DLD1 (cell line): ENCODE data around the gene ZDHHC11.
"Not testable (repeated sequence)": the region's sequence is repeated elsewhere in the genome, so short reads cannot be mapped to it uniquely, and the experiment has no call there.

Experiments used
- in situ Hi-C: cut with HindIII; loops from 2 replicates; pipeline ENCODE4 v1.10.0; 2017; ENCODE audit warnings: low sequenced_read_pairs

ZDHHC11 gene

DNA sequence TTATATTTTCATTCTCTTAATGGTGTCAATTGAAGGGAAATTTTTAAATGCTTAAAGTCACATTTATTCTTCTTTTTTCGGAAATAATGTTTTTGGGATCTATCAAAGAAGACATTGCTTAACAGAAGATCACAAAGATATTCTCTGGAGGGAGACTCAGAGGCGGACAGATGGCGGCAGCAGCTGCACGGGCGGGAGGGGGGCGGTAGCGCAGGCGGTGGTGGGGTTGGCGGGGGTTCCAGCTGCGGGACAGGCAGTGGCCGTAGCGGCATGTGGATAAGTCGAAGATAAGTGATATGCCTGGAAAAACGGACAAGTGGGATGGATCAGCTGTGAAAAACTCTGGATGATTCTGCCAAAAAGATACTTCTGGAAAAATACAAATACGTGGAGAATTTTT lies 34.6 kb downstream of the ZDHHC11 start:
- in situ Hi-C loops: no loop called here

- in situ Hi-C loops: no loop called here
Observed at GRCh38 chr5:815449-815848, 35.3 kb downstream of the ZDHHC11 start.

DNA sequence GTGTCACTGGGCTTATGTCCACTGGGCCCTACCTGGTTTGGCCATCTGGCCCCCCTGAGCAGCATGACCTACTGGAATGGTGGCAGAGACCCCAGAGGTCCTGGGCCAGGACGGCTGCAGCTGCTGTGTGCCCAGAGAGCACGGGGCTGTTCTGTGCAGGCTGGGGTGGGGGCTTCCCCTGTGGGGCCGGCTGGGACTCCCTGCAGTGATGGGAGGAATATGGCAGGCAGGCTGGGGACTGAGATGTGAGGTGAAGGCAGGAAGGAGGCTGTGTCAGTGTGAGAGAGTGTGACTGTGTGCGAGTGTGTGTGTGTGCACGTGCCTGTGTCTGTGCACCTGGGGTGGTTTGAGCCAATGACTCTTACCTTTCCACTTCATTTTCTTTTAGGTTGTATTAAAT lies 37.2 kb downstream of the ZDHHC11 start:
- in situ Hi-C loops: not testable (repeated sequence)

GRCh38 chr5:811384-811783 lies 39.4 kb downstream of the ZDHHC11 start:
- in situ Hi-C loops: not testable (repeated sequence)

DNA sequence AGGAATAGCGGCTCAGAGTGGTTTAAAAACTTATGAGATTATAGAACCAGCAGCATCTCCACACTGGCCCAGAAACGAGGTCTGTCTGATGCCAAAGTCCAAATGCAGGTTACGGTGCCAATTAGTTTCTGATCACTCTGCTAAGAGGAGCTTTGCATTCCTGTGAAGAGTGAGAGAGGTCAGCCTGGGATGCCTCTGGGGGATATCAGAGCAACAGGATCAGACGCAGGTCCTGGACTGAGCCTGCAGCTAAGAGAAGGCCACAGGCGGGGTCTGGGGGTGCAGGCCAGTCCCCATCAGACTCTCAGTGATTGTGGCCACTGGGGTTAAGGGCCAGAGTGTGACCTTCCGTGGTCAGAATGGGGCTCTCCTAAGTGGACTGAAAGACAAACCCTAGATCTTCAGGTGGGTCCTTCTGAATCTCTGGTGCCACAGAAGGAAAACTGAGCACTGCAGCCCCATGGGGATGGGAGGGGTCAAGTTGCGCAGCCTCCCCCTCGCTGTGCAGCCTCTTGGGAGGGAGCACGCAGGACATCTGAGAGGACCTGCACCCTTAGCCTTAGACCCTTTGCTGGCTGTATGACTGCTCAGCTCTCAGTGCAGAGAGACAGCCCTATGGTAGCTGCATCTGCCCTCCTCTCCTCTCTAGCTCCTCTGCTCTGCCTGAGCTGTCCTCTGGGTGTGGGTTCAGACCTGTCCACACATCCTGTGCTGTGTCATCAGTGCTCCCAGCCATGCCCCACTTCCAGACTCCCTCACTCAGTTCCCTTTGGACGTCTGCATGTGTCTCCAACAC lies 42.9 kb downstream of the ZDHHC11 start:
- in situ Hi-C loops: not testable (repeated sequence)

- in situ Hi-C loops: no loop called here
Observed at GRCh38 chr5:801472-801871, 49.3 kb downstream of the ZDHHC11 start.

GRCh38 chr5:801055-801454 lies 49.7 kb downstream of the ZDHHC11 start:
- in situ Hi-C loops: not testable (repeated sequence)

DNA sequence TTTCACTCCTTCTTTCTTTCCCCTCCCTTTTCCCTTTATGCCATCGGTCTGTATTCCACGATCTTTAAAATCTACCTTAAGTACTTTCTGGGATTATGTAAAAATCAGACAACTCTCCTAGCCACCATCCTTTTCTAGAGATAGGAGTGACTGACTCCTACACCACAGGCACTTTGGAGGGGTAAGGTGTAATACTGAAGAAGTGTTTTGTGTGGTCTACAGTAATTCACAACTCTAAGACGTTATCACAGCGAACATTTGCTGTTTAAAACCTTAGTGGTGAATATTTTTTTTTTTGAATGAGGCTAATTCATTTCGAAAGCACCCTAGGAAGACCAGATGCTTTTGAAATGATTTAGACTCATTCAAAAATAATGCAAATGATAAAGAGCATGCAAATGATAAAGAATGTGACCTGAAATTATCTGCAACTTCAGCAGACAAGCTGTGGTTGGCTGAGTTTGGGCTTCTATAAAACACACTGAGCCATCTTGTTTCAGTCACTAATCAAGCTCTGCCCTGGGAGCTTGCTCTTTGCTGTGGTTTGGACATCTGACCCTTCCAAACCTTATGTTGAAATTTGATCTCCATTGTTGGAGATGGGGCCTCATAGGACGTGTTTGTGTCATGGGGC lies 52.2 kb downstream of the ZDHHC11 start:
- in situ Hi-C loops: not testable (repeated sequence)

DNA sequence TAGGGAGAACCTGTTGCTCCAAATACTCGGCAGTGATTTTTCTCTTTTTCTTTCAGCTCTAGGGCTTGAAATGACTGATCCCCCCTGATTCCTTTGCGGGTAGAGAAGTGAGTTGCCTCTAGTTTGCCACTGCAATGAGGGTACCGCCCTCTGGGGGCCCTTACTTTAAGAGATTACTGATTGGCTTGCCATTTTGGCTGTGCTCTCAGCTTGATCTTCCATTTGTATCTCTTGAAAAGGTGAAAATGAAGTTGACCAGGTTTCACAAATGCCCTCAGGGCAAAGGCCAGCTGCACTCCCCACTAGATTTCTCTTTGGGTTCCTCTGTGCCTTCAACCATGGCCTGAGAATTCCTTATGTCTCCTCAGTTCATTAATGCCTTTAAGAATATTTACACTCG lies 52.8 kb downstream of the ZDHHC11 start:
- in situ Hi-C loops: not testable (repeated sequence)

- in situ Hi-C loops: not testable (repeated sequence)
Observed at GRCh38 chr5:795873-796272, 54.9 kb downstream of the ZDHHC11 start.

DNA sequence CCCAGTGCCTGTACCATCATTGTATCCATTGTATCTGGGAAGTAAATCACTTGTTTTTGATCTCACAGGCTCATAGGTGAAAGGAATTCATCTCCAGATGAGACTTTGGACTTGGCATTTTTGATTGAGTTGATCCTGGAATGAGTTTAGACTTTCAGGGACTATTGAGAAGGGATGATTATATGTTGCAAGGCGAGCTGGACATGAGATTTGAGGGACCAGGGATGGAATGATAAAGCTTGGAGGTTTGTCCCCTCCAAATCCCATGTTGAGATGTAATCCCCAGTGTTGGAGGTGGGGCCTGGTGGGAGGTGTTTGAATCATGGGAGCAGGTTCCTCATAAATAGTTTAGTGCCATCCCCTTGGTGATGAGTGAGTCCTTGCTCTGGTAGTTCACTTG lies 55.8 kb downstream of the ZDHHC11 start:
- in situ Hi-C loops: not testable (repeated sequence)

GRCh38 chr5:788703-789102 lies 62.1 kb downstream of the ZDHHC11 start:
- in situ Hi-C loops: not testable (repeated sequence)

DNA sequence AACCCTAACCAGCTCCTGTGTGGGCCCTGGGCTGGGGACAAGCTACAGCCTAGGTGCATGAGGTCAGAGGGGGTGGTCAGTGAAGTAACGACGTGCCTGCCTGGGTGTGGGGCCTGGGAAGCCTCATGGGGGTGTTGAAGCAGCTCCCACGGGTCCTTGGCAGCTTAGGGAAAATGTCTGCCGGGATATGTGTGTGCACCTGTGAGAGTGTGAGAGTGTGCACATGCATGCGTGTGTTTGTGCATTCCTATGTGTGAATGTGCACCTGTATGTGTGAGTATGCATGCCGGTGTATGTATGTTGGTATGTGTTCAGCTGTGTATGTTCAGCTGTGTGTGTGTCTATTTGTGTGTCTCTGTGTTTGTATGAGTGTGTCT lies 62.9 kb downstream of the ZDHHC11 start:
- in situ Hi-C loops: not testable (repeated sequence)

- in situ Hi-C loops: not testable (repeated sequence)
Observed at GRCh38 chr5:787224-787856, 63.4 kb downstream of the ZDHHC11 start.

- in situ Hi-C loops: not testable (repeated sequence)
Observed at GRCh38 chr5:785181-785705, 65.5 kb downstream of the ZDHHC11 start.

GRCh38 chr5:784428-785177 lies 66.2 kb downstream of the ZDHHC11 start, which contains the start of gene ZDHHC11B:
ZDHHC11B (minus strand) TSS chr5:784729; CDS start chr5:766919, 17,810 bp downstream.
- in situ Hi-C loops: not testable (repeated sequence)

- in situ Hi-C loops: not testable (repeated sequence)
Observed at GRCh38 chr5:783881-784427, 66.8 kb downstream of the ZDHHC11 start.

- in situ Hi-C loops: not testable (repeated sequence)
Observed at GRCh38 chr5:783049-783802, 67.6 kb downstream of the ZDHHC11 start.

GRCh38 chr5:782356-782755 lies 68.4 kb downstream of the ZDHHC11 start:
- in situ Hi-C loops: not testable (repeated sequence)

- in situ Hi-C loops: not testable (repeated sequence)
Observed at GRCh38 chr5:780571-780970, 70.2 kb downstream of the ZDHHC11 start.
